SK-N-SH (cell line): ENCODE results near the gene FAM118A. TPM values are rescaled to one million over a fixed set of nuclear protein-coding genes. Genes with fewer than 3 reads are reported as not detected.

Experiments
- CTCF ChIA-PET: fragments of 300-600, 350-600 bp; formaldehyde crosslinking; extraction: SDS; loops from one replicate; lab custom pipeline; 2021; lab: Yijun Ruan, JAX
- POLR2A ChIA-PET: fragments of 350-600 bp; sonication (Branson Sonifier 250); formaldehyde crosslinking; extraction: SDS; loops from one replicate; lab custom pipeline; 2020; ENCODE audit warnings: antibody characterized with exemption, inconsistent platforms; lab: Yijun Ruan, JAX
- DNase-seq: peaks from one replicate; pipeline ENCODE4 v3.0.0; 2012
- H2AFZ ChIP-seq: fragments of 200-600 bp; sonication (generic); 2 replicates; pipeline ENCODE4 v1.8.1; 2016; ENCODE audit warnings: antibody characterized with exemption, mild to moderate bottlenecking, low read depth
- H3F3A ChIP-seq: fragments of 200-600 bp; sonication (generic); replicated peaks from 2 replicates; pipeline ENCODE3; 2016; ENCODE audit warnings: antibody characterized with exemption, mild to moderate bottlenecking; ENCODE audit not compliant: insufficient read depth
- H3K27ac ChIP-seq, 2 experiments: fragments of 200-500 bp in 1 of 2; fragments of 200-600 bp in 1 of 2; sonication (Bioruptor generic) in 1 of 2; sonication (generic), shearing (Covaris generic) in 1 of 2; 2 replicates each; pipeline versions ENCODE4 v1.5.1 to v1.6.1; 2014 to 2016; ENCODE audit warnings: low read depth in 2 of 2, inconsistent platforms in 1 of 2, low read length in 1 of 2, mild to moderate bottlenecking in 1 of 2, mixed read lengths in 1 of 2
- H3K27me3 ChIP-seq: fragments of 200-600 bp; sonication (generic), shearing (Covaris generic); 2 replicates; pipeline ENCODE4 v1.6.1; 2016; ENCODE audit warnings: mixed run types; ENCODE audit not compliant: insufficient read depth
- H3K36me3 ChIP-seq, 2 experiments: fragments of 200-500 bp in 1 of 2; fragments of 200-600 bp in 1 of 2; sonication (Bioruptor generic) in 1 of 2; sonication (generic) in 1 of 2; replicated peaks in 1 of 2; 2 replicates each; pipeline versions ENCODE3 to v1.5.1; 2014 to 2016; ENCODE audit warnings: low read length in 1 of 2, mild to moderate bottlenecking in 1 of 2; ENCODE audit not compliant: insufficient read depth in 2 of 2, control insufficient read depth in 1 of 2
- H3K4me1 ChIP-seq, 2 experiments: fragments of 200-500 bp in 1 of 2; fragments of 200-600 bp in 1 of 2; sonication (Bioruptor generic) in 1 of 2; sonication (generic), shearing (Covaris generic) in 1 of 2; 2 replicates each; pipeline versions ENCODE4 v1.5.1 to v1.6.1; 2014 to 2016; ENCODE audit warnings: low read depth in 1 of 2, low read length in 1 of 2, mixed run types in 1 of 2; ENCODE audit not compliant: insufficient read depth in 2 of 2, control insufficient read depth in 1 of 2
- H3K4me2 ChIP-seq: fragments of 200-600 bp; sonication (generic), shearing (Covaris generic); 2 replicates; pipeline ENCODE4 v1.6.1; 2017; ENCODE audit warnings: mixed run types
- H3K4me3 ChIP-seq, 2 experiments: fragments of 200-500 bp in 1 of 2; fragments of 200-600 bp in 1 of 2; sonication (Bioruptor generic) in 1 of 2; sonication (generic), shearing (Covaris generic) in 1 of 2; 2 replicates each; pipeline versions ENCODE4 v1.5.1 to v1.8.1; 2014 to 2016; ENCODE audit warnings: low read depth in 2 of 2, inconsistent platforms in 1 of 2, low read length in 1 of 2, mild to moderate bottlenecking in 1 of 2, mixed read lengths in 1 of 2, moderate library complexity in 1 of 2
- H3K79me2 ChIP-seq: fragments of 200-600 bp; sonication (generic); 2 replicates; pipeline ENCODE4 v1.8.1; 2017; ENCODE audit warnings: mild to moderate bottlenecking; ENCODE audit not compliant: insufficient read depth
- H3K9ac ChIP-seq: fragments of 200-600 bp; sonication (generic); 2 replicates; pipeline ENCODE4 v1.6.1; 2017; ENCODE audit warnings: mixed run types
- H3K9me2 ChIP-seq: fragments of 200-600 bp; sonication (generic); 2 replicates; pipeline ENCODE4 v1.6.1; 2017; ENCODE audit warnings: mixed run types
- H3K9me3 ChIP-seq: fragments of 200-600 bp; sonication (generic); 2 replicates; pipeline ENCODE4 v1.6.1; 2017; ENCODE audit warnings: mixed run types, mild to moderate bottlenecking, moderate library complexity
- H4K20me1 ChIP-seq: fragments of 200-600 bp; sonication (generic); 2 replicates; pipeline ENCODE4 v1.6.1; 2017; ENCODE audit warnings: mild to moderate bottlenecking, mixed run types; ENCODE audit not compliant: insufficient read depth
- IRF3 ChIP-seq: fragments of 150-350 bp; IDR thresholded peaks from 2 replicates; pipeline ENCODE4 v1.6.1; 2016; ENCODE audit warnings: mild to moderate bottlenecking, low read depth, low read length
- RCOR1 ChIP-seq: fragments of 150-350 bp; IDR thresholded peaks from 2 replicates; pipeline ENCODE4 v1.6.1; 2017; ENCODE audit warnings: antibody characterized with exemption, low read length
- REST ChIP-seq: IDR thresholded peaks from 2 replicates; pipeline ENCODE4 v1.6.1; 2012; ENCODE audit warnings: mild to moderate bottlenecking, low read depth, low read length, moderate library complexity
- ZBTB33 ChIP-seq: IDR thresholded peaks from 2 replicates; pipeline ENCODE4 v1.4.0; 2012; ENCODE audit warnings: low read depth, borderline replicate concordance
- WGBS: methylation state at CpG from one replicate; pipeline ENCODE4 v1.1.6; 2017; ENCODE audit warnings: low lambda C conversion rate; 5-methylcytosine and 5-hydroxymethylcytosine counted together
- polyA plus RNA-seq, 3 experiments: library from polyadenylated mRNA; depleted of rRNA; stranded (reverse); fragments of >200 nt; gene quantifications; 2 replicates each; pipeline ENCODE4 v1.2.3, GENCODE V29; 2012

FAM118A gene
- polyA plus RNA-seq, 1 of the 3 experiments (the other 2 are of a cell fraction): 11.3 TPM

GRCh38 chr22:45305456-45306075, 4.2 kb upstream of the FAM118A start:
- CTCF ChIA-PET: interaction anchor here (1.6 kb wide), 1 partner anchor 53 kb away, joined by 3 read pairs; no protein-coding TSS in a partner anchor
- no peak overlapping the region for H2AFZ ChIP-seq
- no peaks in the 10 kb centered on the region for H3K9me3 ChIP-seq
- POLR2A ChIA-PET: no interaction called here
- H3K4me1 ChIP-seq: peaks cover 0 to 12% of the 10 kb centered on the region in 2 experiments; a peak in 1 of 4 replicates
- H3K36me3 ChIP-seq: no peaks in the 10 kb centered on the region
- peaks cover 6% of the 10 kb centered on the region for H3K79me2 ChIP-seq
- 81% methylated on average over 6 of the region's 6 CpGs for WGBS
- H4K20me1 ChIP-seq: no peaks in the 10 kb centered on the region
- H3K9ac ChIP-seq: no peak overlapping the region
- no peak overlapping the region for H3K4me2 ChIP-seq
- H3K4me3 ChIP-seq: no peak overlapping the region
- no peaks in the 10 kb centered on the region for H3K27me3 ChIP-seq
- H3K27ac ChIP-seq: no peak overlapping the region
- TF ChIP-seq ZBTB33: no peak
- TF ChIP-seq IRF3: no peak
- no peak for TF ChIP-seq REST
- H3F3A ChIP-seq: peaks cover 5% of the 10 kb centered on the region
- no peak for DNase-seq
- no peaks in the 10 kb centered on the region for H3K9me2 ChIP-seq

- H3K27me3 ChIP-seq: no peaks in the 10 kb centered on the region
- WGBS: 98% methylated on average over 6 of the region's 9 CpGs
- H3K4me2 ChIP-seq: no peak overlapping the region
- H3K9me2 ChIP-seq: no peaks in the 10 kb centered on the region
- no peaks in the 10 kb centered on the region for H4K20me1 ChIP-seq
- no peak overlapping the region for H2AFZ ChIP-seq
- H3K79me2 ChIP-seq: peaks cover 12% of the 10 kb centered on the region
- POLR2A ChIA-PET: no interaction called here
- peaks cover 5% of the 10 kb centered on the region for H3F3A ChIP-seq
- peaks cover 0 to 17% of the 10 kb centered on the region in 2 experiments; a peak in 1 of 4 replicates for H3K4me1 ChIP-seq
- H3K27ac ChIP-seq: no peak overlapping the region
- no peak overlapping the region for H3K4me3 ChIP-seq
- H3K36me3 ChIP-seq: no peaks in the 10 kb centered on the region
- no peak overlapping the region for H3K9ac ChIP-seq
- TF ChIP-seq RCOR1: no peak
- TF ChIP-seq, all 33 proteins: peak for 0
- no peak for DNase-seq
- H3K9me3 ChIP-seq: no peaks in the 10 kb centered on the region
- CTCF ChIA-PET: interaction anchor here (0.9 to 1.6 kb wide), 2 partner anchors 54 to 247 kb away, joined by 3 read pairs; no protein-coding TSS in a partner anchor
Observed at GRCh38 chr22:45306139-45306538, 3.6 kb upstream of the FAM118A start.
